GM21526 (cell line): ENCODE measurements around the gene KHNYN.
A peak's percentile ranks its signal among the peaks of the same experiment; 100 is the strongest.
"Not testable (repeated sequence)": the region's sequence is repeated elsewhere in the genome, so short reads cannot be mapped to it uniquely, and the experiment has no call there.

Experiments used
- ATAC-seq: cut with Tn5 transposase; IDR thresholded peaks from one replicate; pipeline ENCODE4 v1.9.1; 2021; ENCODE audit warnings: moderate library complexity; ENCODE audit not compliant: unreplicated experiment, low FRiP score

KHNYN gene

GRCh38 chr14:24465368-24465767, 35.6 kb downstream of the KHNYN start:
- no peak for ATAC-seq

- ATAC-seq, result no peak
Observed at GRCh38 chr14:24465805-24466204, 36.1 kb downstream of the KHNYN start.

GRCh38 chr14:24470450-24470849, 40.7 kb downstream of the KHNYN start:
- not testable (repeated sequence) for ATAC-seq

GRCh38 chr14:24473211-24473610, 43.5 kb downstream of the KHNYN start:
- no peak for ATAC-seq

- ATAC-seq, result no peak
Observed at GRCh38 chr14:24475261-24475660, 45.5 kb downstream of the KHNYN start.

GRCh38 chr14:24479999-24480398, 50.2 kb downstream of the KHNYN start:
- ATAC-seq, result not testable (repeated sequence)

- ATAC-seq, result peak; percentile 76
Observed at GRCh38 chr14:24481622-24482324, 52.0 kb downstream of the KHNYN start.

- ATAC-seq, result not testable (repeated sequence)
Observed at GRCh38 chr14:24482699-24483303, 53.0 kb downstream of the KHNYN start.

GRCh38 chr14:24483604-24484252, 54.0 kb downstream of the KHNYN start:
- ATAC-seq, result no peak
